NB4 (cell line): Measurements from ENCODE around the gene PHACTR1.

Experiments
- CTCF ChIP-seq: IDR thresholded peaks from one replicate; pipeline ENCODE4 v1.5.1; 2012; ENCODE audit warnings: low read depth, low read length
- POLR2A ChIP-seq: IDR thresholded peaks from 2 replicates; pipeline ENCODE4 v1.6.1; 2011; ENCODE audit warnings: mild to moderate bottlenecking; ENCODE audit not compliant: insufficient read length; ENCODE audit errors: extremely low read depth

DNA sequence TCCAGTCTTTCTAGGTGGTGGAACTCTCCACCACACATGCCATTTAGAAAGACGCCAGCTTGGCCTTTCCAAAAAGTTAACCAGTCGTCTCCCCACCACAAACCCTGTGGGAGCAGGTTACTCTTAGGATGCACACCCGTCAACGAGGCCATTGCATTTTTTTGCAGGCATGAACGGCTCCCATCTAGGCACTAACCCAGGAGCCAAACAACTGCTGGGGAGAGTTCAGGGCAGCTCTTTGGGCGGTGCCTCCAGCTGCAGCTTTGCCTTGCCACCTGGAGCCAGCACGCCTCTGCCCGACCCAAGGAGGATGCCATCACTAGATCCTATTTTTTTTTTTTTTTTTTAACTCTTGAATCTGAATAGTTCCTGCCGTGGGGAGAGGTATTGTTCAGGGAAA, 571.9 kb downstream of the PHACTR1 start:
- TF ChIP-seq CTCF = no peak
- no peak for TF ChIP-seq POLR2A
